HG03460 (cell line): ENCODE results near the gene PCDHGB2.
"Not testable (repeated sequence)": the region's sequence is repeated elsewhere in the genome, so short reads cannot be mapped to it uniquely, and the experiment has no call there.

ENCODE experiments used
- ATAC-seq: cut with Tn5 transposase; IDR thresholded peaks from one replicate; pipeline ENCODE4 v1.9.1; 2021; ENCODE audit not compliant: unreplicated experiment

PCDHGB2 gene

GRCh38 chr5:141359790-141360426 is at the start of gene PCDHGB2:
Gene PCDHGB2, plus strand, starts transcription at chr5:141359994. Its CDS starts 142 bp downstream, at chr5:141360136.
- ATAC-seq: no peak

GRCh38 chr5:141313711-141314110 is 46.1 kb upstream of the PCDHGB2 start:
- ATAC-seq: no peak

- not testable (repeated sequence) for ATAC-seq
Observed at GRCh38 chr5:141316963-141317362, 42.8 kb upstream of the PCDHGB2 start.

GRCh38 chr5:141319202-141319601 is 40.6 kb upstream of the PCDHGB2 start:
- no peak for ATAC-seq

GRCh38 chr5:141319699-141320098 is 40.1 kb upstream of the PCDHGB2 start:
- ATAC-seq: no peak

- peak; percentile 97 for ATAC-seq
Observed at GRCh38 chr5:141320225-141321169, 39.3 kb upstream of the PCDHGB2 start, which contains the start of gene TAF7. Gene TAF7, minus strand, starts transcription at chr5:141320784. Its CDS starts 740 bp downstream, at chr5:141320044.

- ATAC-seq: no peak
Observed at GRCh38 chr5:141322261-141322660, 37.5 kb upstream of the PCDHGB2 start.

- ATAC-seq: peak; percentile 80
Observed at GRCh38 chr5:141326088-141326854, 33.5 kb upstream of the PCDHGB2 start.

GRCh38 chr5:141328231-141328630 is 31.6 kb upstream of the PCDHGB2 start:
- no peak for ATAC-seq

GRCh38 chr5:141330299-141331080 is 29.3 kb upstream of the PCDHGB2 start, which contains the start of gene PCDHGA1:
Gene PCDHGA1, plus strand, starts transcription at chr5:141330514.
- no peak for ATAC-seq

- not testable (repeated sequence) for ATAC-seq
Observed at GRCh38 chr5:141332571-141332970, 27.2 kb upstream of the PCDHGB2 start.

- ATAC-seq: no peak
Observed at GRCh38 chr5:141338538-141339306, 21.1 kb upstream of the PCDHGB2 start, which contains the start of gene PCDHGA2. Gene PCDHGA2, plus strand, starts transcription at chr5:141338760.

- ATAC-seq: not testable (repeated sequence)
Observed at GRCh38 chr5:141340781-141341354, 18.9 kb upstream of the PCDHGB2 start.

GRCh38 chr5:141342773-141343172 is 17.0 kb upstream of the PCDHGB2 start:
- ATAC-seq: no peak

GRCh38 chr5:141343242-141343952 is 16.4 kb upstream of the PCDHGB2 start, which contains the start of gene PCDHGA3:
Gene PCDHGA3, plus strand, starts transcription at chr5:141343829. Its CDS starts 205 bp downstream, at chr5:141344034.
- no peak for ATAC-seq

GRCh38 chr5:141343953-141344463 is 15.8 kb upstream of the PCDHGB2 start:
- ATAC-seq: no peak

- no peak for ATAC-seq
Observed at GRCh38 chr5:141345327-141345726, 14.5 kb upstream of the PCDHGB2 start.

GRCh38 chr5:141346017-141346416 is 13.8 kb upstream of the PCDHGB2 start:
- not testable (repeated sequence) for ATAC-seq
